Muscle of arm (tissue), 14 donors: ENCODE measurements around the gene DYTN. TPM values are rescaled to one million over a fixed set of nuclear protein-coding genes. Genes with fewer than 3 reads are reported as not detected.
"Not testable (repeated sequence)": the region's sequence is repeated elsewhere in the genome, so short reads cannot be mapped to it uniquely, and the experiment has no call there.

Source experiments
- DNase-seq: peaks from one replicate; pipeline ENCODE4 v3.0.0-alpha.2; 2013
- long read RNA-seq, 11 donors: transcript quantifications; one replicate each; lab custom pipeline, GENCODE V29; 2026
- polyA plus RNA-seq, 12 donors: library from polyadenylated mRNA; unstranded; fragments of 120-200 nt; gene quantifications; one replicate each; pipeline ENCODE4 v1.2.1, GENCODE V29; 2013; ENCODE audit not compliant: insufficient read length in 12 of 12

DYTN gene, protein sequence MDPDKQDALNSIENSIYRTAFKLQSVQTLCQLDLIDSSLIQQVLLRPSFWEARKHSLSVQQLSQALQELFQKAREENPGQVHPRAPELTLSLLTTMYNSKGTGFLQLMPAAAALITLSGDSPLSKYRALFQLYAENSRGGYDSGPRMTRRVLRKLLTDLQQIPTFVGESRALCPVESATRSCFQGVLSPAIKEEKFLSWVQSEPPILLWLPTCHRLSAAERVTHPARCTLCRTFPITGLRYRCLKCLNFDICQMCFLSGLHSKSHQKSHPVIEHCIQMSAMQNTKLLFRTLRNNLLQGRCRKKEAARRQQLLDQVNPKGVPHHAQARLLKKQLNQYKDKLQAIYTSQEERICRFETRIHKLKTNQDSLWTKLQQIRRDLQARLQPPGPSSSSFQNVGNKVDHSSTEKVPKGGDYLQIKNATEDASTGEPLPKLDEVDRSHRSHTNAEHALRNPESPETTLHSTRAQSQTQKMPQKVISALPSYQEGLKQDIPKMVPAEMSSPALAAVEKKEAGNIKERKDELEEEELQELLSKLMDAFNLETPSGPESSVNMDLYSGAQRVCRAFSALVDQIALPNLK
- polyA plus RNA-seq = not detected
- long read RNA-seq, donor 1 = 0 reads
- long read RNA-seq, donor 2 = 0 reads
- long read RNA-seq, donor 3 = 0 reads
- long read RNA-seq, donor 4 = 0 reads
- long read RNA-seq, donor 5 = 0 reads
- long read RNA-seq, donor 6 = 0 reads
- long read RNA-seq, donor 7 = 0 reads
- long read RNA-seq, donor 8 = 0 reads
- long read RNA-seq, donor 9 = 0 reads
- long read RNA-seq, donor 10 = 0 reads
- long read RNA-seq, donor 11 = 0 reads

DNA sequence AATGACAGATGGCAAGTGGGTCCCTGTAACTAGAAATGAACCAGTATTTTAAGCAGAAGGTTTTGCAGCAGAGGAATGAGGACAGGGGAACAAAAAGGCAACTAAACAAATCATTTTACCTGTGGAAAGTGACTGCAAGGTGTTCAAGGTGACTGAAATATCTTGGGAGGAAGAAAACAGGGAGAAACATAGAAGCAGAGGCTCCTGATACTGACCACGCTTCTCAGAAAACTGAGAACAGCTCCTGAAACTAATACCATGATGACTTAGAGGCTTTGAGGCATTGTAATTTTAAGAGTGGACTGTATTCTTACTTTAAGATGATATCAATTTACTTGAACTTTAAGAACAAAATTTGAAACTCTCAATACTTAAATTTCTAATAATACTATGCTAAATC is at the start of gene DYTN:
Gene DYTN (minus strand): TSS at position 101 of the 400 bp plus-strand sequence. CDS start 117 bp downstream, outside the sequence.
- no peak for DNase-seq

DNA sequence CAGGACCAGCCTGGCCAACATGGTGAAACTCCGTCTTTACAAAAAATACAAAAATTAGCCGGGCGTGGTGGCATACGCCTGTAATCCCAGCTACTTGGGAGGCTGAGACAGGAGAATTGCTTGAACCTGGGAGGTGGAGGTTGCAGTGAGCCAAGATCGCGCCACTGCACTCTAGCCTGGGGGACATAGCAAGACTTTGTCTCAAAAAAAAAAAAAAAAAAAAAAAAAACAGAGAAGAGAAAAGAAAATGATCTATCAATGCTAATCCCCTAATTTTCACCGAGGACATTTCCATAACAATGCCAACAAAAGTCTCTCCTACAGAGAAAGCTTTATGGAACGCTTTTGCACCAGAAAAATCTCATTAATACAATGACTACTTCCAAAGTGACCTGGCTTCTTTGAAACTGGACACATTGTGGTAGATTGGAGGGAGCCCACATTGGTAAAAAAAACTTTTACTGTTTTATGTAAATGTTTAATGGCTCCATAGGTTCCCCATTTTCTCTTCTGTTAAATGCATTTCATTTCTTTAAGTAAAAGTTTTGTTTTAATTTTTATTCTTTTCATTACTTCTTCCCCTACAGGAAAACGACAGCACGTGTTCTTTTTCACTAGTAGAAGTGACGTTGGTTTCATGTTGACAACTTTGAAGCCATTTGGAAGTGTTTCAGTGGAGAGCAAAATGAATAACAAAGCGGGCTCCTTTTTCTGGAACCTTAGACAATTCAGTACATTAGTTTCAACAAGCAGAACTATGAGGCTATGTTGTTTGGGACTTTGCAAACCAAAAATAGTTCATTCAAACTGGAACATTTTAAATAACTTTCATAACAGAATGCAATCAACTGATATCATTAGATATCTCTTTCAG is 48.1 kb upstream of the DYTN start:
- DNase-seq = no peak

DNA sequence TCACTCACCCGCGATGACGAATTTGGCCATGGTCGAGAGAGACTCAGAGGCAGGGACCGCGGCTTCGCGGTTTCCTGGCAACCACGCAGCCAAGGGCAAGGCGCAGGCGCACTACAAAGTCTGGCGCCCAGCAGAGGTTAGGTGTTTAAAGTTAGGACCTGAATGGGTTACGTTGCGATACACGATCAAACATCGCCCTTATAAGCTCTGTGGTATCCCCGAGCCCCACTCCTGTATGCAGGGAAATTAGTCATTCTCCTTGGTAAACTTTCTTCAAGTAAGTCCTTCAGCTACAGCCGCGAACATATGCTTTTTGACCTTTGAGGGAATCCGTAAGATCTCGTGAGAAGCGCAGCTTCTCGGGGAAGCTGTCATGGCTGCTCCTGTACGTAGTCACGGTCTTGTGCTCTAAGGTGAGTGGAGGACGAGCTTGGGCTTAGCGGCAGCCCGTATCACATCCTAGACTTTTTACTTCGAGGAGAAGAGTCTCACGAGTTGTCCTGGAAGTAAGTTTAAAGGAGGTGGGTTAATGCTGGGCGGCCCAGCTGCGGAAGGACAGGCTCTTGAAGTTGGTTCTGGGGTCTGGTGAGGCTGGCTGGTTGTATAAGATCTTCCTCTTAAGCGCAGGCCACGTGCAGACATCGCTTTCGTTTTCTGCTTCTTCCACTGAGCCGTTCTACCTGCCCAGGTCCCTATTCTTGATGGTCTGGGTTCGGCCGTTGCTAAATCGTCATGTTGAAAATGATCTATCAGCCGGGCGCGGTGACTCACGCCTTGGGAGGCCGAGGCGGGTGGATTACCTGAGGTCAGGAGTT is 47.3 kb upstream of the DYTN start, which contains the start of the genes FASTKD2 and MDH1B:
Gene FASTKD2 (plus strand): TSS at position 365 of the 815 bp plus-strand sequence. CDS start 1,088 bp downstream, outside the sequence.
Gene MDH1B (minus strand): TSS at position 87 of the 815 bp plus-strand sequence. CDS start 57 bp downstream, at position 30.
- DNase-seq = peak; percentile 96

DNA sequence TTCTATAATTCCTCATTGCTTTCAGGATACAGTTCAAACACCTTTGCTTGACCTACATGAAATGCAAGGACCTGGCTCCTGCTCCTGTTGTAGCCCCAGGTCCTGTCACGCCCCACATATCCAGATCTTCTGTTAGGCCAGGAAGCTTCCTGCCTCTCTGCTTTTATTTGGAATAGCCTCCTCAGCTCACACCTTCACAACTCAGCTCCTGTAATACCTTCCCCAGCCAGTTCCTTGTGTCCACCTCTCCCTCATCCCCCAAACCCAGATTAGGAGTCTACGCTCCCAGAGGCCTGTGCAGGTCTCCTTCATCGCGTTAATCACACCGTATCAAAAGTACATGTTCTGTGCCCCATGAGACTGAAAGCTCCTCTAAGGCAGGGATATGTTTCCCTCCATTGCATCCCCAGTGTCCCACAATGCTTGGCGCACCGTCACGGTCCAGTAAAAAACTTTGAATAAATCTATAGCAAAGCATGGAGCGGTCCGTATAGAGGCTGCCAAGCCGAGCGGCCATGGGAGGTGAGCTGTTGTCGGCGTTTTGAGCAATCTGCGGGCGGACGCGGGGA is 46.6 kb upstream of the DYTN start:
- DNase-seq = no peak

DNA sequence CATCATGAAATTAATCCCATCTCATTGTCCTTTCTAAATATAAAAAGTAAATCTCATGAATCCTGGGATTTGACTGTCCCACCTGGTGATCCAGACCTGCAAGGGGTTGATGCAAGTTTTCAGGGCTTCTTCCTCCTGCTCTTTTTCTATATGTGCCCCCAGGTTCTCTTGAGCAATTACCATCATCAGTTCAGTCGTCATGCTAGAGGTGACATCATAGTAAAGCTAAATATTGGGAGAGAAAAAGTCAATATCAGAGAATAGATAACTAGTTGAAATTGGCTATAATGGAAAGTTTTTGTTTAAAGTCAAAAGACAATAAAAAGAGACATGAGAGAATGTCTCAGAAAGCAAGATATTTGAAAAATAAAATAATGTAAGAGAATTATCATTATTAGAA is 38.6 kb upstream of the DYTN start:
- DNase-seq = no peak

DNA sequence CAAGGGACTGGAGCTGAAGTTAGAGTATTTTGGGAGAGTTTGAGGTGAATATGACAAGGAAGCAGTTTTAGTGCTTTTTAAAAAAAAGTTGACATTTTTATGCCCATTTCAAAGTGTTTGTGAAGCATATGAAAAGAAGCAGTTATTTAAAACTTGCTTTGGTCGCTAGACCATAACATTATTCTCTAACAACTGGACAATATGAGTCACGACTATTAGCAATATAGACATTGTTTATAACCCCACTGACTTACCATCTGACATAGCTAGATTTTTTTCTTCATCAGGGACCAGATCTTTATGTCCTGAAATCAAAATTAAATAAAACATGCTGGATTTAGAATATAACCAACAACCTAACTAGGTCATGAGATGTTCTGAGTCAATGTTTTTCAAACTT is 22.6 kb upstream of the DYTN start:
- DNase-seq = no peak

DNA sequence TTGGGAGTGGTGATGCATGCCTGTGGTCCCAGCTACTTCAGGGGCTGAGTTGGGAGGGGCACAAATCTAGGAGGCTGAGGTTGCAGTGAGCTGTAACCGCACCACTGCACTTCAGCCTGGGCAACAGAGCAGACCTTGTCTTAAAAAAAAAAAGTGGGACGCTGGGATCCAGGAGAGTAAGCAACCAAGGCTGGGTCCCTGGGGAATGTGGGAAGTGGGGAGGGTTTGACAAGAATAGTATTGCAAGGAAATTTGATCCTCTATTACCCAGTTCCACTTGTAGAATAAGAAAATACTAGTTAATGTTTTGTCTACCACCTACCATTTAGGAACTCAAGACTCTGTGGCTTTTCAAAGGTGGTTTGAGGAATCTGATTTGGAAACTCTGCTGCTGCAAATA is 21.1 kb upstream of the DYTN start:
- DNase-seq = no peak

DNA sequence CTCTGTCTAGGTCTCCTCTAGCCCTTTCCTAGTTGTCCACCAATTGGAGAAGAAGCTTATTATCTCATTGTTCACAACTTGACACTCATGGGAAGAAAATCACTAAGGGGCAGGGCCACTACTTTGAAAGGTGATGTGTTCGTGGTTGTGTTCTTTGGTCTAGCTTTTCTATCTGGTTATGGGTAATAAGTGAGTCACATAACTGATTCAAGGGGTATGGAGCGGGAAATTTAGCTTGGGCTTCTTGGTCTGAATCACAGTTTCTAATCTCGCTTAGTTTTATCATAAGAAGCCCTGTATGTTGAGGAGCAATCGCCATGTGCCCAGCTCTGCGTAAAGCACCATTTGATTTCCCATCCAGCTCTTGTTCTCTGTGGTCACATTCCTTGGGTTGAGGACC is 18.7 kb upstream of the DYTN start:
- no peak for DNase-seq

DNA sequence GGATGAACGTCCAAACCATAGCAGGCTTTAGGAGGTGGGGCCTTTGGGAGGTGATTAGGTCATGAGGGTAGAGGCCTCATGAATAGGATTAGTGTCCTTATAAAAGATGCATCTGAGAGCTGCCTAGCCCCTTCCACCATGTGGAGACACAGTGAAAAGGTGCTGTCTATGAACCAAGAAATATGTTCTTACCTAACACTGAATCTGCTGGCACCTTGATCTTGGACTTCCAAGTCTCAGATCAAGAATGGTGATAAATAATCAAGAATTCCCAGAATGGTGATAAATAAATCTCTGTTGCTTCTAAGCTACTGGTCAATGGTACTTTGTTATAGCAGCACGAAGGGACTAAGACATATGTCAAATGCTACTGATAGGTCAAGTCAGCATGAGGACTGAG is 15.1 kb upstream of the DYTN start:
- no peak for DNase-seq

DNA sequence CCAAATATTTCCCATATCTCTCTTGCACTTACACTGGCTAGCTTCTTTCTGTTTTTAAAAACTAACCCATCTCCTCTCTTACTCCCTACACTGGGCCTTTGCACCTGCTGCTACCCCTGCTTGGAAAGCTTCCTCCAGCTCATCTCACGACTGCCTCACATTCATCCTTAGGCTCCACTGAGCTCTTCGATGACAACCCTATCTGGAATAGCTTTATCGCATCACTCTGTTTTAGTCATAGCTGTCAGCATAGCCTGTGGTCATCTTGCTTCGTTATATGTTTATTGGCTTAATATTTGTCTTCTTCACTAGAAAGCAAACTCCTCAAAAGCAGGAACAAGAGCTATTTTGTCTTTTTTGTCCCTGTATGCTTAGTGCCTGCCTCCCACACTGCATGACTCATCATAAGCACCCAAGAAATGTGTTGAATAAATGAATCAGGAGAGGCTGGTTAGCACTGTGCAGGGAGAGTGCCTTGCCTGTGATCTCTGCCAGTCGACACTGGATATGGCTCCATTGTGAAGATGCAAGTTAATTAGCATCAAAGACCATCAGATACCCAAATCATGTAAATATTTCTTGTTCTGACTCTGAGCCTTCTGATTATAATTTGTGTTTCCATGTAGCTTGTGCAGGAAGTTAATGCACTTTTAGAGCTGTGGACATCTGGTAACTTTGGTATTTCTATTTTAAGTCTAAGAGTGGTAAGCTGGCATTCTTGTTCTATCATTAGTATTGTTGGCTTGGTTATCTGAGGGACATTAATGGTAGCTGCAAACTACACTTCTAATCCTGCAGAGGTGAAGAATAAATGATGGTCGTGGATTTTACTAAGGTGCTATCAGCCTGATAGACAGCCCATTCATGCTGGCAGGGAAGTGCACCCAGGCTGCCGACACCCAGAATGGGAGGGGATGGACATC is 10.3 kb upstream of the DYTN start:
- DNase-seq = no peak

DNA sequence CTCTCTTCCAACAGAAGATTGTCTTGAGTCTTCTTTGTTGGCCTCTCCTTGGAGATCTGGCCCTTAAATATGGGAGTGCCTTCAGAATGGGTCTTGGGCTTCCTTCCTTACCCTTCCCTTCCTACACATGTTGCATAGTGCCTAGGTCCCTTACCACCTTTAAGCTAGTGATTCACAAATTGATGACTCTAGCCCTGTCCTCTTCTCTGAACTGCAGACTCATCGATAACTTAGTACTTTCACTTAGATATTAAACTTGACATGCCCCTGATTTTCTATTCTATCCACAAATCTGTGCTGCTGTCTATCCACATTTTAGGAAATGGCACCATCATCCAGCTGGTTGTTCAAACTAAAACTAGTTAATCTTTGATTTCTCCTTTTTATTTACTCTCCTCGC is 9.1 kb upstream of the DYTN start:
- DNase-seq = no peak

DNA sequence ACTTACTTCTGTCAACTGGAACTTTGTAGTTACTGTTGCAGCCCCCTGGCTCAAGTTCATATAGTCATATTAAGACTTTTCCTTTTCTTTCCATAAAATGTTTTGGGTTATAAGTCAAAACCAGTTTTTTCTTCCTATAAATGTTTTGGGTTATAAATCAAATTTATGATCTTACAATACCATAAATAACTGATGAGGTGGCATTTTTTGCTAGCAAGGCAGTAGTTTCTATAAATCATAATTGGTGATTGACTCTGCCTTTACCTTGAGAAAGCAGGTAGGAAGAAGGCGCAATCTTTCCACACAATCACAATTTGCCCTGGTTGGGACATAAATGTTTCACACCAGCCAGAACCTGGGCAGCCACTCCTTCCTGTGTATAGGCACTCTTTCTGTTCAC is 5.1 kb upstream of the DYTN start:
- no peak for DNase-seq

DNA sequence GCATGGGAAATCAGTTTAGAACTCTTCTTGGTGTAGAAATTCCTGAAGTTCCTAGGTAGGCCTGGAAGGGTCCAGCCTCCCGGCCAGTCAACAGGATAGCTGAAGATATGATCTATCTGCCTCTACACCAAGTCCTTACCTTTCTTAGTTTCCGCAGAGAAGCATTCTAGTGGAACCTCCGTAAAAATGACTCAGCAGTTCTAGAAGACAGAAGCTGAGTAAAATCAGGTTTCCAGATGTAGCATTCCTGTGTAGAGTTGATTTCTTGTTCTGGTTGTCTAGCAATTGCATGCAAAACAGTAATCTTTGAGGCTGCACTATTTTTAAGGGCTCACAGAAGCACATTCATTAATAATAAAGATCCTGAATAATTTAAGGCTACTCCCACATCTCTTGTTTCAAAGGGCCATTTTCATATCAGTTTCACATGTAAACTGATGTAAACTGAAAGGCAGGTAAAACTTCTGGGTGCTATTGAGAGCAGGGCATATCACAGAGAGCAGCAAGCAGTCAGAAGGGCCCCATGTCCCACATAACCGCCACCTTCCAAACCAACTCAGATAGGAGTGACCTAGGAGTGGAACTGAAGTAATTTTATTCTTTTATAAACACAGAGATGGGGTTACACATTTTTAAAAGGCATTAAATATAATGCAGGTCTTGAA is 3.2 kb upstream of the DYTN start:
- DNase-seq = no peak

DNA sequence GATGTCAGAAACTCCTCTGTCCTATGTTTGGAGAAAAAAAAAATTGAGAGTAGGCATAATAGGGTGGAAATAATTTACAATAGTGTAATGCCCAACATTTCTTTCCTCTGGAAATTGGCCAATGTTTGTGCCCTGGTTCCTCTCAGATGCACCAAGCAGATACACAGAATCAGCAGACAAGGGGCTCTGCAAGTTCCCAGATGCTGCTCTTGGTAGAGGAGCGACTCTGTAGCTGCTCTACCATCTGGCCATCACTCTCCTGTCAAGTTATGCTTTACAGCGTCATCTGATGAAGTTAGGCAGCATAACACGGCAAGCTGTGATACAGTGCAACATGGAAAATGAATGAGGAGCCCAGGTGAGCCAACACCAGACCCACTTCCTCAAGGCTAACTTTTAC is 1.6 kb downstream of the DYTN start:
- no peak for DNase-seq

DNA sequence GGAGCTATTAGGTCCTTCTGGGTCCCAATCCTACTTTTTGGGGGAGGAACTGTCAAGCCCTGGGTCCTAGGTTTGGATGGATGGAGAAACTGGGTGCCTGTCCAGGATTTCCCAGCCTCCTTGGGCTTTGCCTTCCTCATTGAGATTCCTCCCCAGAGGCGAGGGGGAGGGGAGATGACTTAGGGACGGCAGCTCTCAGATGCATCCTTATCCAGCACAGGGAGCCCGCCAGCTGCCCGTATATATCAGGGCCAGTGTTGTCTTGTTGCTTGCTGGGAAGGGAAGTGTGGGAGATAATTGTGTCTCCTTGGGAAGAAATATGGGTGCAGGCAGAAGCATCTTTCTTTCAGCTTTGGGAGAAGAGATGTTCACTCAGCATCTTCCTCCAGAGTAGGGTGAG is 3.0 kb downstream of the DYTN start:
- not testable (repeated sequence) for DNase-seq

DNA sequence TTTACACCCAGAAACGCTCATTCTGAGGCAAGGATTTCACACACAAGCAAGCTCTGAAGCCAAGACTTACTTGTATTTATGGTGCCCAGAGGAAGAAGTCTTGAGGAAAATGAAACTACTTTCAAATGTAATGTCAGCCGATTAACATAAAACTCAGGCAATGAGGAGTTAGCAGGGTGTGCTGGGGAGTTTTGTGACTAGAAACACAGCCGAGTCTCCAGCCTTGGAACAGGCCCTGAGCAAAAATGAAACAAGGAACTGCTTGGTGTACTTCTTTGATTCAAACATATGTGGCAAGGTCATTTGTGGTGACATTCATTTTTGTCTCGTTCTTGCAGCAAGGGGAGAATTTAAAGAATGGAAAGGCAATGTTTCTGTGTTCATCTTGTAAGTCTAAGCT is 4.5 kb downstream of the DYTN start:
- DNase-seq = no peak

DNA sequence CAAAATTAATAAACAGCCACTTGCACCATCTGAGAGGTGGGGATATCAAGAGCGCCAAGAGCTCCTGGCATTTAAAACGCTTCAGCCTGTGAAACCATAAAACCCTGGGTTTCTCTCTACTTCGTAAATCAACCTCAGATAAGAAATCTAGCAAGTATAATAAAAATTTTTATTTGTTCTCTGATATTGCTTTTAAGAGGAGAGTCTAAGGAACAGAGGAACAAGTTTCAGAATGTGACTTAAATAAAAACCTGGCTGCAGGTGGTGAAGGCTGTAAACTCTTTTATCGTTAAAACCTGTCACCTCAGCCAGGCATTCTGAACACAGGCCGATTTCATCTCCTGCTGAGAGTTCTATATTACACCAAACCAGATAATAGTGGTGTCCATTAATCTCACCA is 9.9 kb downstream of the DYTN start:
- no peak for DNase-seq

DNA sequence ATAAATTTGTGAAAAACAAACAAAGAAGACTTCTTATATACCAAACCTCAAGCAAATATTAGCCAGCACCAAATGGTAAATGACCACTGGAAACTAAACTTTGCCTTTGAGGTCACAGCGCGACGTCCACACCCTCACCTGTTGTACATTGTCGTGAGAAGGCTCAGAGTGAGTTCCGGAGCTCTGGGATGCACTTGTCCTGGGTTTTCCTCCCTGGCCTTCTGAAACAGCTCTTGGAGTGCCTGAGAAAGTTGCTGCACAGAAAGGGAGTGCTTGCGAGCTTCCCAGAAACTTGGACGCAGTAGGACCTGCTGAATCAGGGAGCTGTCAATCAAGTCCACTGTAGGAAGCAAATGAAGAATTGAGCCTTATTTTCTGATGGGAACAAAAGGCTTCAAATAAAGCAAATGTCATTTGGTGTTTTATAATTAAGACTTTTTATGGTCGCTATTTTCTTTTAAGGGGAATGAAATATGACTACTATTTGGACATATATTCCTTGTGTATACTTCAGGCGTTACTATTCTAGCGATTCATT is 11.0 kb downstream of the DYTN start:
- no peak for DNase-seq
